Measurements from ENCODE around the gene ADAMTS2.

Gene ADAMTS2

GRCh38 chr5:179243333-179243732 is 101.9 kb downstream of the ADAMTS2 start:
- DNase-seq: peak; percentile 60

GRCh38 chr5:179242676-179243075 is 102.6 kb downstream of the ADAMTS2 start:
- DNase-seq: no peak

DNA sequence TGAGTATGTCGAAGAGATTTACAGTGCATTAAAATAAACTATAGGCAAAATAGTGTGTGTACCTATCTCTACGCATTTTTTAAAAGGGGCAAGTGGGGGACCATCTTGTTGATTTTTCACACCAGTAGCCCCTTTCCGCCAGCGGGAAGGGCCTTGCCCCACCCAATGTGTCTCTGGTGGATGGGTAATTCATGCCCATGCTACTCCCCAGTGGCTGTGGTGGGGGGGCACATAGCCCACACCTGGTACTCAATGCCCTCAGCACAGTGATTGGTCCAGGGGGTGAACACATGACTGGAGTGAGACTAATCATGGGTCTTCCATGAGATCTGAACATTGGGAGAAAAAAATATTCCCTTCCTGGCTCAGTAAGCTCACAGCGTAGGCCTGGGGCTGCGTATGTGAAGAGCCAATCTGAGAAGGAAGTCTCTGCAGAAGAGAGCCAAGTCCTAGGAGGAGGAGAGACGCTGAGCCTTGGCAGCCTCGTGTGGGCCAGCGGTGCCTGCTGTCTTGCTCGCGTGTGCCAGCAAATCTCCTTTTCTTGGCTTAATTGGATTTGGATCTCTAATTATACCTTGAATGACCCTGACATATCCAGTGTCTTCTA is 103.4 kb downstream of the ADAMTS2 start:
- DNase-seq: no peak

GRCh38 chr5:179241175-179241574 is 104.1 kb downstream of the ADAMTS2 start:
- no peak for DNase-seq

DNA sequence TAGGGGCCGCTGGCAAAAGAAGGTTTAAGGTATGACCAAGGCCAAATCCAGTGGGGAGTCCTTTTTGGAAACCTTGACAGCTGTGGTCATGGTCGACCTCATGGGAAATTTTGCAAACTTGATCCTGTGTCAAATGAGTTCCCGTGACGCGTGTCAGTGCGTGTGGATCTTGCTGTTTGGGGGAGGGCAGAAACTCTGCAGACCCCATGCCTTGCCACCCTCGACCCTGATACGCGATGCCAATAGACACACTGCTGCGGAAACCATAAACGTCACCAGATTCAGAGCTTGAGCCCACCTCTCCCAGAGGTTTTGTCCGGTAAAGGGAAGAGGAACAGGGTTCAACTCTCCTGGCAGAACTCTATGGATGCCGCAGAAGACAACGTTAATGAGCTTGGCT is 104.7 kb downstream of the ADAMTS2 start:
- DNase-seq: no peak

DNA sequence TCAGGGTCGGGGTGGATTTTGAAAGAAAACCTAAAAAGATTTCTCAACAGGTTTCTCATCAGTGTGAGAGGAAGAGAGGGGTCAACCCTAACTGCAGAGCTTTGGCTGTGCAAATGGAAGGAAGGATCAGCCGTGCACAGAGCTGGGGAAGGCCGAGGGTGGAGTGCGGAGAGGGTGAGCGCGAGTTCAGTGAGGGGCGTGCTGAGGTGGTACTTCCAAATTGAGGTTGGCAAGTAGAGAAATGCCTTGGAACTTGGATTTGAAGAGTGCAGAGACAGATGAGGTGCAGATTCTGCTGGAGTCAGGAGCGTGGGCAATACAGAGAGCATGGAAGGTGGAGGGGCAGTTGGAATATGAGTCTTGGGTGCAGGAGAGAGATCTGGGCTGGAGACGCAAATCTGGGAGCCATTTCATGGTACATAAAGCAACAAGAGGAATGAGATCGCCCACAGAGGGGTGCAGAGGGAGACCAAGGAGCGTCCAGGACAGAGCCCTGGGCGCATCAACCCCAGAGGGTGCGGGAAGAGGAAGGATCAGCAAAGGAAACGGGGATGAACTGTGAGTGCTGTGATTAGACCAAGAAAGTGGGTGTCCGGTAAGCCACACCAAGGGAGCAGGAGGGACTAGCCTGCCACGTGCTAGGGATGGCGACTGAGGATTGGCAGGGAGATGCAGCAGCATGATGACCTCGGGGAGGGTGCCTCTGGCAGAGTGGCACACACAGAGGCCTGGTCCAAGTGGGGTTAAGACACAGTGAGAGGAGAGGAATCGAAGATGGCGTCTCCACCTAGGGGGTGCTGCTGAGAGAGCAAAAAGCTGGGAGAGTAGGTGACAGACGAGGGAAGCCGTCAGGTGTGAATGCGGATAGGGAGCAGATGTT is 105.8 kb downstream of the ADAMTS2 start:
- DNase-seq: no peak

DNA sequence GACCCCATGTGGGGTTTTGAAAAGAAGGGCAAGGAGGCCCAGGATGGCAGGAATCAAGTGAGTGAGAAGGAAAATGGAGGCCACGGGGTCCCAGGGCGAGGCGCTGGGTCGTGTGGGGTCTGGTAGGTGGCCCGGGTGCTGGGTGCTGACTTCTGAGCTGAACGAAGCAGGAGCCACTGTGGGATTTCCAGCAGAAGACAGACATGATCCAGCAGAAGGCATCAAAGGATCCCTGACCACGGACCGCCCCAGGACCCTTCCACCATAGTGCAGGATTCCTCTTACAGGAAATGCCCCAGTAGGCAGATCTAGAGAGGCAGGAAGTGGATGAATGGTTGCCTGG is 106.7 kb downstream of the ADAMTS2 start:
- no peak for DNase-seq

DNA sequence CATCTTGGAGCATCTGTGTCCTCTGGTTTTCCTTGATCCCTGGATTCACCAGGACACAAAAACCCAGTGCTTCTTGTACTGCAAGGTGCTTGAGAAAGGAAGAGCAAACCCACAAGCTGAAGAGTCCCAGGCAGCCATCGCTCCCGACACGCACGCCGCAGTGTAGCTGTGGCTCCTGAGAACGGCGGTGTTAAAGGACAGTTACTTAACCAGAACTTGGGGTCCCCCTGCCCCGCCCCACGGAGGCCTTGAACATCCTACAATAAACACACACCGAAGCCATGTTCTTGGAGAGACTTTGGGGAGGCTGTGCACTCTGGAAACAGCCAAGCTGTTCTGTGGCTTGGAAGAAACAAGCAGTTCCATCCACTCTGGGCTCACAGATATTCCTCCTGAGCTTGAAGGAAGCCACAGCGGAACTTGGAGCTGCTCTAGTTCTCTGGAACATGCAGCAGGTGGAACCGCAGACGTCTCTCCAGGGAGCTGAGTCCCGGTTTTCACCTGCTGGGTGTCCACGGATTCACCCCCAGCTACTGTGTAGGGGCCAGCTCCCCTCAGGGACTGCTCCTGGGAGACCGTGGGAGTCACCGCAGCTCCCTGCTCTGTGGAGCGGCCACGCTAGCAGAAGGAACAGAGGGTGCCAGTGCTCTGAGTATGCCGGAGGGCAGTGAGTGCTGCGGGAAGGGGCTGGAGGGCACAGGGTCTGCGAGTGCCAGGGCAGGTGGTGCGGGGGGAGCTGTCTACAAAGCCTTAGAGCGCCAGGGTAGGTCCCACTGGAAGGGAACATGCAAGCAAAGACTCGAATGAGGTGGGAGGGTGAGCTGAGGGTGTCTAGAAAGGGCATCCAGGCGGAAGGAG is 107.3 kb downstream of the ADAMTS2 start:
- no peak for DNase-seq

DNA sequence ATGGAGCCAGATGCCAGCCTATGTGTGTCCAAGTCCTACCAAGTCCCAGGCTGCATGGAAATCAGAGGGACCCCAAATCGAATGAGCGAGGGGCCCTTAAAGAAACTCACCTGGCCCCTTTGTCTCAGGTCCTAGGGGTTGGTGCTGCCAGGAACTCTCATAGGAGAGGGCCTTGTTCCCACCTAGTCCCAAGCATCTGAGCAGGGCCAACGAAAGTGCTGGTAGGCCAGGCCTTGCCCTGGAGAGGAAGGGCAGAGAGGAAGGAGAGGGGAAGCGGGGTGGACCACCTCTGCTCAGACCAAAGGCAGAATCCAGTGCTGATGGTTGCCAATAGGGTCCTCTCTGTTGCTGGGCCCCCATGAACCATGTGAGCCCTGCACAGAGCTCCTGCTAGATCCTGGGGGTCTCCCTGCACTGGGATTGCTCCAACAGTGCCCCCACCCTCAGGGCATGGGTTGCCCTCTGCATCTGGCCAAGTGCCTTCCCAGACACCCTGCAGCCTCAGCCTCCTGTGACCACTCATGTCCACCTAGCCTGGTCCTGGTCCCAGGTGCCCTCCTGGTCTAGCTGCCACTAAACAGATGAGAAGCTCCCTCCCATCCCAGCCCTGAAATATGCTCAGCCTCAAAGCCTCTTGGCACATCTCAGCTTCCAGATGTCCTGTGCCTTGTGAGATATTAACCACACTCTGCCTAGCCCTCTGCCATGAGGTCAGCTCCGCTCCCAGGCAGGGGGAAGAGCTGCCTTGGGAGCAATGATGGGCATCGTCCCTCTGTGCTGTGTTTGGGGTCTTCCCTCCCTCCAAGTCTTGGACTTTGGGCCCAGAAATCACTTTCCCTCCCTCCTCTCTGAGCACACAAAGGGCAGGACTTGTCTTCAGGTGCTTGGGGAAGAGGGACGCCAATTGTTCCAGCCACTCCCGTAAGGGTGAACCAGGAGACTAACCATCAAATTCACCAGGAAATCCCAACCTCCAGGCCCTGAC is 109.6 kb downstream of the ADAMTS2 start:
- DNase-seq: no peak

GRCh38 chr5:179234563-179235135 is 110.6 kb downstream of the ADAMTS2 start:
- no peak for DNase-seq

DNA sequence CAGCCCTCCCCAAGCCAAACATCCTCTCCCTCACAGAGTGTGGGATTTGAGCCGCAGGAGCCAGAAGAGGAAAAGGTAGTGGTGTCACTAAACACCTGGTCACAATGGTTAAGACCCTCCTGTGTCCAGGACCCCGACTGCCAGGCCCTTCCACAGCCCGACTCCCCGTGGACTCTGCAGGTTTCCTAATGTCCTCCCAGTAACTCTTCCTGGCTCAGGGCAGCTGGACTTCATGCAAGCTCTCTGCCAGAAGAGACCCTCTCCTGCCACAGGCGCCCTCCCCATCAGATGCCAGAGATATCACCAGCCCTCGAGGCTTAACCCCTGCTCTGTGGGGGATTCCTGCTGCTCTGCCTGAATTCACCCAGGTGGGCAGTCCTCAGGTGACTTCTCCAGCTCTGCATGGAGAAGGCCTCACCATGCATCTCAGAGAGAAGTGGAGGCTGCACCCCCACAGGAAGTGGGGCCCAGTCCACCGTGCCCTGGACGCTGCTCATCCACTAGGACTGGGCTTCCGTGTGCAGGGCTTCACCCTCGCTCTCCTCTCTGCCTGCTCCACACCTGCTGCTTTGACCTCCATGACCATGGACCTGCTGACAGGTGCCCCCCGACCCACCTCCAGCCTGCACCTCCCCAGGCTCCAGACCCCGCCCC is 111.2 kb downstream of the ADAMTS2 start:
- no peak for DNase-seq

DNA sequence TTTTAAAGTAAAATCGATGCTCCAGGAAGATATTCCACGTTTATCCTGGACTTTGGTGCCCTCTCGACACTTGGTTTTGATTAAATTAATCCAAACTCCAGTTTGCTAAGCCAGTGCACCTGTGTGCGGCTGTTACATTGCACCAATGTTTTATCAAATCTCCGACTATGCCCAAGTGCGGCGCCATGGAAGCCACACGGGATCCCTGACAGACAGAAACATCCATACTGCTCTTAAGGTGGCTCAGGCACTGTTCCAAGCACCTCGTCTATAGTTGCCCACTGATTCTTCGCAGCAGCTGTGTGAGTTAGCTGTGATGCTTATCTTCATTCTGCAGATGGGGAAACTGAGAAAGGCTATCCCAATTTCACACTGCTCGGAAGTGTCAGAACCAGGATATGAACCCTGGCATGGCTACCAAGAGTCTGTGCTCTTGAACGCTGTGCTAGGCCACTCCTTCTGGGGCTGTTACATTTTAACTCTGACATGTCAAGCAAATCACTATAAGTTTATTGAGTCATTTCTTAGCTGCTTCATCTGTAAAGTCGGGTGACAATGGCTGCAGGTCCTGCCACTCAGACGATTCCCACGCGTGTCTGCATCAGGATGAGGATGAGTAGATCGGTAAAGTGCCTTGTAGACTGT is 113.0 kb downstream of the ADAMTS2 start:
- no peak for DNase-seq

DNA sequence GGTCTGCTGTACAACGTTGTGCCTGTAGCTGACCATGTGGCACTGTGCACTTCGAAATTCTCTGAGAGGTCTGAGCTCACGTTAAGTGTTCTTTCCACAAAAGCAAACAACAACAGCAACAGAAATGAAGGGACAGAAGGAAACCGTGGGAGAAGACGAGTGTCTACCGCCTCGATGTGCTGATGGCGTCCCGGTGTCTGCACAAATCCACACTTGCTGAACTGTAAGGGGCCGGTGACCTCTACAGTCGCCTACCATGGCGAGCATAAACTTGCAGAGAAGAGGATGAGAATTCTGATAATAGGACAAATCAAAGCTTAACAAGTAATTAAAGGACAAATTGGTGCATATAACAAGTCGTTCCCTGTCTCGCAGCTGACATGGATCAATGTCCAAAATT is 114.0 kb downstream of the ADAMTS2 start:
- no peak for DNase-seq

- DNase-seq: no peak
Observed at GRCh38 chr5:179230061-179230461, 115.2 kb downstream of the ADAMTS2 start.

- no peak for DNase-seq
Observed at GRCh38 chr5:179229331-179229831, 115.9 kb downstream of the ADAMTS2 start.

- no peak for DNase-seq
Observed at GRCh38 chr5:179228341-179229121, 116.7 kb downstream of the ADAMTS2 start.

DNA sequence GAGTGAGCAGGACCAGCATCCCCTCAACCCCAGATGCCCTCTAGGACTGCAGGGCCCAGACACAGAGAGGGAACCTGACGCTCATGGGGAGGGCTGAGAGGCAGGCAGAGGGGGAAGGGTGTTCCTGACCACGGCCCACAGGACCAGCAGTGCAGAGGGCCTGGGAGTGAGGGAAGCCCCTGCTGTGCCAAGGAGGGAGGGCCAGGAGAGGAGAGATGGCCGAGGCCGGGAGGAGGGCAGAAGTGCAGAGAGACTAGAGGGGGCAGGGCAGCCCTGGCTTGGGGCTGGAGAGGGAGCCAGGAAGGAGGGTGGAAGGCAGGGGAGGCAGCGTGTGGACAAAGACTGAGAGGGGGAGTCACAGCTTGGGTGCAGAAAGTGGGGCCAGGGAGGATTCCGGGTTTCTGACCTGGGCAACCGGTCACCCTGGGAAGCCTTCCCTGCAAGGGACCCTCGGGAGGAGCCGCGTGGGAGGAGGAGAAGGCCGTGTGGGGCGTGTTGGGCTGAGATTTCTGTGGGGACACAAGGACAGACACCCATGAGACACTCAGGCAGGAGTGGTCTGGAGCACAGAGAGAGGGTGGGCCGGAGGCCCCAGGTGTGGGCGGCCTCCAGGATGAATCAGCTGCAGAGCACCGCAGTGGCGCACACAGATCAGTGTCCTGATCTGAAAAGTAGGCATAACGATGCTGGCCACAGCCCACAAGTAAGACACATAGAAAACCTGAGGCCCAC is 117.5 kb downstream of the ADAMTS2 start:
- DNase-seq: no peak

GRCh38 chr5:179227229-179227579 is 118.1 kb downstream of the ADAMTS2 start:
- no peak for DNase-seq

GRCh38 chr5:179226696-179227095 is 118.6 kb downstream of the ADAMTS2 start:
- DNase-seq: no peak
